GM13977 (cell line): ENCODE measurements around the gene SYNDIG1.

Source experiments
- DNase-seq: peaks from one replicate; pipeline ENCODE4 v3.0.0; 2012; ENCODE audit warnings: low spot score
- in situ Hi-C: fragments of 300-500 bp; cut with MboI; formaldehyde crosslinking; loops from one replicate; pipeline ENCODE4 v1.12.0; 2022; ENCODE audit warnings: low sequenced_read_pairs, low pct_unique_long_range_greater_than_20kb, mixed read lengths, inconsistent platforms; ENCODE audit not compliant: unreplicated experiment
- TF ChIP-seq, protein P1 (sequence below): IDR thresholded peaks from 2 replicates; pipeline ENCODE4 v1.5.1; 2012; ENCODE audit warnings: mild to moderate bottlenecking, control low read depth; ENCODE audit not compliant: insufficient read depth; ENCODE audit errors: extremely low read depth, missing control alignments

Gene SYNDIG1

GRCh38 chr20:24483435-24484080, 14.1 kb downstream of the SYNDIG1 start:
- TF ChIP-seq, protein P1, sequence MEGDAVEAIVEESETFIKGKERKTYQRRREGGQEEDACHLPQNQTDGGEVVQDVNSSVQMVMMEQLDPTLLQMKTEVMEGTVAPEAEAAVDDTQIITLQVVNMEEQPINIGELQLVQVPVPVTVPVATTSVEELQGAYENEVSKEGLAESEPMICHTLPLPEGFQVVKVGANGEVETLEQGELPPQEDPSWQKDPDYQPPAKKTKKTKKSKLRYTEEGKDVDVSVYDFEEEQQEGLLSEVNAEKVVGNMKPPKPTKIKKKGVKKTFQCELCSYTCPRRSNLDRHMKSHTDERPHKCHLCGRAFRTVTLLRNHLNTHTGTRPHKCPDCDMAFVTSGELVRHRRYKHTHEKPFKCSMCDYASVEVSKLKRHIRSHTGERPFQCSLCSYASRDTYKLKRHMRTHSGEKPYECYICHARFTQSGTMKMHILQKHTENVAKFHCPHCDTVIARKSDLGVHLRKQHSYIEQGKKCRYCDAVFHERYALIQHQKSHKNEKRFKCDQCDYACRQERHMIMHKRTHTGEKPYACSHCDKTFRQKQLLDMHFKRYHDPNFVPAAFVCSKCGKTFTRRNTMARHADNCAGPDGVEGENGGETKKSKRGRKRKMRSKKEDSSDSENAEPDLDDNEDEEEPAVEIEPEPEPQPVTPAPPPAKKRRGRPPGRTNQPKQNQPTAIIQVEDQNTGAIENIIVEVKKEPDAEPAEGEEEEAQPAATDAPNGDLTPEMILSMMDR = no peak
- DNase-seq = no peak
- in situ Hi-C loops = no loop called here

DNA sequence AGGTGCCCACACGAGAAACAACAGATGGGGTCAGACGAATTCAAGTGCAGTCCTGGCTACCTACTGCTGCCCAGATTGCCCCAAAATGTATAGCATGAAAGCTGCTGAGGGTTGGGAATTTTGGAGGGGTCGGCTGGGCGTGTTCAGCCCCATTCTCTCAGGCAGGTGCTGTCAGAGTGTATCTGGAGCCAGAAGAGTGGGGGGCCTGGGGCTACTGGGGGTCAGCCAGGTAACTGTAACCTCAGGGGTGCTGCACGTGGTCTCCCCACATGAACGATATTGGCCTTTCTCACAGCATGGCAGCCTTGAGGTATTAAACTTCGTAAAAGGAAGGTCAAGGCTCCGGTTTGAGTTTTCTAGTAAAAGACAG, 14.6 kb downstream of the SYNDIG1 start:
- in situ Hi-C loops = no loop called here
- TF ChIP-seq, protein P1 = no peak
- no peak for DNase-seq

DNA sequence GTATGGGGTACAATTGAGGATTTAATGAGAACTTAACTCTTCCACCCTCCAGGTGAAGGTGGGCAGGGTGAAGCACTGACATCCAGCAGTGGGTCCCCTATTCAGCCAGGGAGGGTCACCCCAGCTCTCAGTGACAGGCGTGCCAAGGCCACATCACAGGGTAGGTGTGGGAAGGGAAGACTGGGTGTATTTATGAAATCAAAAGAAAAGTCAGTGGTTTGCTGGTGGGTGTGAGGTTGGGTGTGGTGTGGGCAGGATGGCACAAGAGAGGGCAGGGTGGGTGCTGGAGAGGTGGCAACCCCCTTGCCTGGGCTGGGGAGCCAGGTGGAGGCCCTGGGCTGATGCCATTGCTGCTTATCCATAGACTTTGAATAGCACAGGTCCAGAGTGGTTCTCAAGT, 16.6 kb downstream of the SYNDIG1 start:
- TF ChIP-seq, protein P1 = no peak
- no peak for DNase-seq
- in situ Hi-C loops = no loop called here

DNA sequence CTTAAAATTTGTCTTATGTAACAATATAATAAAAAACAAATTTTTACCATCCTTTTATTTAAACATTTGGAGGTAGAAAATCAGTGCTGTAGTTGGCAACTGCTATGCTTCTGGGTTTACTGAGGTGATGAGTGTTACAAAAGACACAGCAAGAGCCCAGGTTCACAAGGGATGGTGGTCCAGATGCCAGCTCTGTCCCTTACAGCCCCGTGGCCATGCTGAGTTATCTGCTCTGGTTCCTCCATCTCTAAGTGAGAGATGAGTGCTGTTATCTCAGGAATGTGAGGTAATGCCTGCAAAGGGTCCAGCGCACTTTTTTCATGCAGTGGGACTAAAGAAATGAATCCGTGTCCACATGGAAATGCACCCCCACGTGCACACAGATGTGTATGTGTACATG, 17.8 kb downstream of the SYNDIG1 start:
- TF ChIP-seq, protein P1 = no peak
- in situ Hi-C loops = no loop called here
- DNase-seq = no peak

- in situ Hi-C loops = no loop called here
- no peak for DNase-seq
- TF ChIP-seq, protein P1 = no peak
These were observed 18.2 kb downstream of the SYNDIG1 start for GRCh38 chr20:24487648-24488047.

DNA sequence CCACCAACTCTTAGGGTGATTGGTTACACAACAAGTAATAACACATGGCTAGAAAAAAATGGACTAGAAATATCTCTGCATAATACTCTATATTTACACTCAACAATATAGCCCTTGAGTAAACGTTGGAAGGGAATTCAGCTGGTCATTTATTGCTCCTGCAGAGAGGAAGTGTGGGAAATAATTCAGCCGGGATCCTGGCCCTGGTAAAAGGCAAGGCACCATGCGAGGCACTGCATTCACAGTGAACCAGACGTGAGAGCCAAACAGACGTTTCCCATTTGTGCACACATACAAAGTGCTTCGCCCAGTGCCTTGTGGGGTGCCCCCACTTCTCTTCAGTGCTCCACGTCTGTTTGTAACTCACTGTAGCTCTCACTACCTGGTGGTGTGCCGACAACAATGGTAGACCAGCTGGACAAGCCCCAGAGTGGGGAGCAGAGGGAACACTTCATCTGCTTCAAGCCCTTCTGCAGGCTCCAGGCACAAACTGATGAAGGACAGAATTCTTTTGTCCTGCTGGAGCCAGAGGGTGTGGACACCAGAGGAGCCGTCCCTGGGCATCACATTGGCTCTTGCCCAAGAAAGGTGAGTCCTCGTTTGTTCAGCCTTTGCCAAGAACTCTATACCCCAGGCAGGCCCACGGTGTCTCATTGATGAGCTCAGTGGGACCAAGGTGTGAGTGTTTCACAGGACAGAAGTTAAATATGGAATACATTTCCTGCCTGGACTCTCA, 18.8 kb downstream of the SYNDIG1 start:
- no peak for DNase-seq
- in situ Hi-C loops = no loop called here
- TF ChIP-seq, protein P1 = no peak

DNA sequence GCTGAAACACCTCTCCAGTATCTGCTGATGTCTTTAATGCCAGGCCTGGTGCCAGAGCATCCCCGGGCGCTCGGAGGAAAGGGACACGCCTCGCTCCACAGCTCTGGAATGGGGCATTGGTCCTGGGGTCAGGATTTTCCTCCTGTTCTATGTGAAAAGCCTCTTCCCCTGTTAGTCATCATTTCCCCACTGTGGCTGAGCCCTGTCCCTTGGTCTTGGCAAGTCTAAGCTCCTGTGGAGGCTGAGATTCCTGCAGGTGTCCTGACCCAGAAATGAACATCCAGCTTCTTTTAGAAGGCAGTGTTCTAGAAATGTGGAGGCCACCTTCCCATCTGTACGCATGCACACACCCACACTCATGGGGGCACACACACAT, 19.4 kb downstream of the SYNDIG1 start:
- no peak for DNase-seq
- in situ Hi-C loops = no loop called here
- TF ChIP-seq, protein P1 = no peak
